HepG2 (cell line): ENCODE measurements around the gene ACYP2. TPM values are rescaled to one million over a fixed set of nuclear protein-coding genes. Genes with fewer than 3 reads are reported as not detected.

Experiments used
- ATAC-seq: fragments of 200-7000 bp; cut with Tn5 transposase; 3 replicates; pipeline ENCODE4 v1.9.1; 2020; ENCODE audit warnings: mild to moderate bottlenecking, moderate library complexity
- BruUV-seq: library from RNA; stranded (reverse); fragments of 400-500 nt; replicated peaks from 2 replicates; lab custom pipeline; 2021; lab: Mats Ljungman, UMichigan
- CTCF ChIA-PET: fragments of 300-600 bp; formaldehyde crosslinking; extraction: SDS; loops from one replicate; lab custom pipeline; 2021; ENCODE audit warnings: low total read pairs, inconsistent platforms, low intra/inter-chr PET ratio; lab: Yijun Ruan, JAX
- POLR2A ChIA-PET: fragments of 350-600 bp; sonication (Branson Sonifier 250); formaldehyde crosslinking; loops from one replicate; lab custom pipeline; 2020; ENCODE audit warnings: antibody characterized with exemption, inconsistent platforms; lab: Yijun Ruan, JAX
- DNase-seq: peaks from one replicate; pipeline ENCODE4 v3.0.0-alpha.2; 2015; ENCODE audit warnings: low spot score
- FAIRE-seq: peaks from 3 replicates; lab custom pipeline; 2011; peaks lifted over from hg19 to GRCh38; lab: Jason Lieb, UNC
- H2AFZ ChIP-seq: one replicate; pipeline ENCODE4 v1.6.1; 2011; ENCODE audit warnings: low read length, inconsistent platforms
- H3K27ac ChIP-seq: fragments of 300-600 bp; 3 replicates; pipeline ENCODE4 v1.8.0; 2011; ENCODE audit warnings: mixed run types, mild to moderate bottlenecking, mixed read lengths, low read length, inconsistent platforms; ENCODE audit not compliant: insufficient read depth; ENCODE audit errors: extremely low read length
- H3K27me3 ChIP-seq, 2 experiments: fragments of 200-600 bp in 1 of 2; 2 replicates in 1 of 2; 3 replicates in 1 of 2; pipeline versions ENCODE4 v1.6.0 to v1.8.0; 2011; ENCODE audit warnings: low read length in 2 of 2, mild to moderate bottlenecking in 2 of 2, moderate library complexity in 2 of 2, inconsistent platforms in 1 of 2; ENCODE audit not compliant: insufficient read depth in 2 of 2, control insufficient read depth in 1 of 2
- H3K36me3 ChIP-seq, 2 experiments: fragments of 200-600 bp in 1 of 2; replicated peaks in 1 of 2; 2 replicates in 1 of 2; 3 replicates in 1 of 2; pipeline versions ENCODE4 v1.5.1 to v1.8.0; 2011; ENCODE audit warnings: low read length in 2 of 2, inconsistent platforms in 1 of 2; ENCODE audit not compliant: insufficient read depth in 2 of 2, control insufficient read depth in 1 of 2
- H3K4me1 ChIP-seq: 2 replicates; pipeline ENCODE4 v1.5.1; 2012; ENCODE audit warnings: low read length, inconsistent platforms; ENCODE audit not compliant: insufficient read depth
- H3K4me2 ChIP-seq: 2 replicates; pipeline ENCODE4 v1.6.0; 2011; ENCODE audit warnings: low read depth, low read length, inconsistent platforms
- H3K4me3 ChIP-seq, 3 experiments: fragments of 200-600 bp in 1 of 3; sonication (generic), shearing (Covaris generic) in 1 of 3; replicated peaks in 1 of 3; 2 replicates each; pipeline ENCODE4 v1.5.1; 2011 to 2016; ENCODE audit warnings: low read length in 3 of 3, inconsistent platforms in 2 of 3, low read depth in 2 of 3, mild to moderate bottlenecking in 2 of 3, control low read depth in 1 of 3, mixed read lengths in 1 of 3; ENCODE audit not compliant: insufficient read depth in 1 of 3
- H3K79me2 ChIP-seq: one replicate; pipeline ENCODE4 v1.6.1; 2011; ENCODE audit warnings: low read length, inconsistent platforms; ENCODE audit not compliant: insufficient read depth
- H3K9ac ChIP-seq: 2 replicates; pipeline ENCODE4 v1.6.0; 2011; ENCODE audit warnings: mild to moderate bottlenecking, low read depth, low read length, inconsistent platforms; ENCODE audit not compliant: insufficient read depth
- H3K9me3 ChIP-seq: 2 replicates; pipeline ENCODE4 v1.5.1; 2012; ENCODE audit warnings: mild to moderate bottlenecking, low read length
- H4K20me1 ChIP-seq: 2 replicates; pipeline ENCODE4 v1.6.0; 2011; ENCODE audit warnings: inconsistent platforms, mild to moderate bottlenecking, low read length, moderate library complexity; ENCODE audit not compliant: insufficient read depth
- ATF1 ChIP-seq: IDR thresholded peaks from 2 replicates; pipeline ENCODE4 v1.6.1; 2016; ENCODE audit warnings: mild to moderate bottlenecking, control low read depth
- BRF2 ChIP-seq: sonication (generic); formaldehyde crosslinking; IDR thresholded peaks from 2 replicates; pipeline ENCODE4 v1.8.1; 2022; ENCODE audit warnings: mild to moderate bottlenecking, missing genetic modification reagents
- MIER3 ChIP-seq: IDR thresholded peaks from 2 replicates; pipeline ENCODE4 v1.6.1; 2016; ENCODE audit warnings: missing compliant biosample characterization, borderline replicate concordance
- MXD3 ChIP-seq: IDR thresholded peaks from 2 replicates; pipeline ENCODE4 v1.6.1; 2016; ENCODE audit warnings: mild to moderate bottlenecking, missing biosample characterization, missing genetic modification reagents
- PLSCR1 ChIP-seq: sonication (generic); formaldehyde crosslinking; IDR thresholded peaks from 2 replicates; pipeline ENCODE4 v1.5.0; 2020; ENCODE audit warnings: missing genetic modification reagents, mild to moderate bottlenecking, borderline replicate concordance
- POLR2A ChIP-seq, 2 experiments: IDR thresholded peaks; 2 replicates each; pipeline ENCODE4 v1.6.1; 2011; ENCODE audit warnings: low read depth in 2 of 2, low read length in 2 of 2, mild to moderate bottlenecking in 1 of 2, moderate library complexity in 1 of 2; ENCODE audit not compliant: insufficient read depth in 1 of 2
- PRDM15 ChIP-seq: sonication (generic); formaldehyde crosslinking; IDR thresholded peaks from 2 replicates; pipeline ENCODE4 v1.4.0; 2020; ENCODE audit warnings: missing genetic modification reagents
- RARA ChIP-seq: IDR thresholded peaks from 2 replicates; pipeline ENCODE4 v1.6.1; 2016; ENCODE audit warnings: missing genetic modification reagents, missing compliant biosample characterization
- ZFP37 ChIP-seq: sonication (generic); formaldehyde crosslinking; IDR thresholded peaks from 2 replicates; pipeline ENCODE4 v1.4.0; 2020; ENCODE audit warnings: missing genetic modification reagents, borderline replicate concordance
- ZNF17 ChIP-seq: sonication (generic); formaldehyde crosslinking; IDR thresholded peaks from 2 replicates; pipeline ENCODE4 v1.5.0; 2020; ENCODE audit warnings: mild to moderate bottlenecking, missing genetic modification reagents
- ZNF367 ChIP-seq: sonication (generic); formaldehyde crosslinking; IDR thresholded peaks from 2 replicates; pipeline ENCODE4 v1.4.0; 2020; ENCODE audit warnings: missing genetic modification reagents, borderline replicate concordance
- ZNF503 ChIP-seq: sonication (generic); formaldehyde crosslinking; IDR thresholded peaks from 2 replicates; pipeline ENCODE4 v1.4.0; 2020; ENCODE audit warnings: missing genetic modification reagents
- ZNF772 ChIP-seq: sonication (generic); formaldehyde crosslinking; IDR thresholded peaks from 2 replicates; pipeline ENCODE4 v1.5.0; 2020; ENCODE audit warnings: mild to moderate bottlenecking, missing genetic modification reagents
- ZNF800 ChIP-seq: sonication (generic); formaldehyde crosslinking; IDR thresholded peaks from 2 replicates; pipeline ENCODE4 v1.4.0; 2020; ENCODE audit warnings: missing genetic modification reagents
- WGBS: methylation state at CpG from one replicate; pipeline ENCODE4 v1.1.6; 2017; ENCODE audit warnings: low lambda C conversion rate; 5-methylcytosine and 5-hydroxymethylcytosine counted together
- in situ Hi-C: cut with HindIII; loops from 2 replicates; pipeline ENCODE4 v1.10.0; 2017; ENCODE audit warnings: low pct_unique_long_range_greater_than_20kb; ENCODE audit not compliant: extremely low pct_ligation_motif_present
- intact Hi-C: fragments of 100-400 bp; cut with micrococcal nuclease; formaldehyde crosslinking; loops from one replicate; pipeline ENCODE4 v1.10.0; 2022; ENCODE audit not compliant: unreplicated experiment
- polyA plus RNA-seq, 8 experiments: library from polyadenylated mRNA; depleted of rRNA in 3 of 8; stranded (reverse) in 7 of 8; unstranded in 1 of 8; fragments of >200 nt; fragmentation: Illumina TruSeq in 4 of 8; extraction: Trizol in 4 of 8; gene quantifications; 2 replicates each; pipeline versions ENCODE4 v1.2.1 to v1.2.3, GENCODE V29; 2011 to 2016; ENCODE audit warnings: low read depth in 4 of 8, missing spikeins in 1 of 8, mixed read lengths in 1 of 8; ENCODE audit not compliant: insufficient read depth in 1 of 8
- total RNA-seq, 5 experiments: library from RNA; depleted of rRNA; stranded (reverse); fragments of >200 nt; fragmentation: Illumina TruSeq; extraction: Trizol; gene quantifications; 2 replicates each; pipeline ENCODE4 v1.2.3, GENCODE V29; 2016; ENCODE audit warnings: low read depth in 1 of 5

ACYP2 gene
- total and polyA plus RNA-seq, 2 of the 13 experiments (the other 11 are each of a cell fraction or from before 2014, with no cell fraction given) = 12.3 to 12.7 TPM

GRCh38 chr2:54287532-54287931 is 172.1 kb downstream of the ACYP2 start (continued):
- TF ChIP-seq BRF2 (CRISPR knock-in tag) (no peak), PRDM15 (CRISPR knock-in tag) (no peak), ZNF772 (no peak), ZNF17 (CRISPR knock-in tag) (no peak), PLSCR1 (CRISPR knock-in tag) (no peak)

GRCh38 chr2:54289917-54290316 is 174.5 kb downstream of the ACYP2 start:
- Histone ChIP-seq H2AFZ (no peak overlapping the region), H4K20me1 (no peaks in the 10 kb centered on the region), H3K79me2 (no peaks in the 10 kb centered on the region), H3K27me3 (no peaks in the 10 kb centered on the region), H3K9ac (no peak overlapping the region), H3K4me3 (no peak overlapping the region), H3K9me3 (no peaks in the 10 kb centered on the region), H3K36me3 (no peaks in the 10 kb centered on the region), H3K4me2 (no peak overlapping the region), H3K4me1 (peaks cover 8% of the 10 kb centered on the region), H3K27ac (no peak overlapping the region)
- in situ Hi-C loops = no loop called here
- BruUV-seq = no TSS peak
- CTCF ChIA-PET = no interaction called here
- intact Hi-C loops = no loop called here
- WGBS = 95% methylated on average over 23 of the region's 23 CpGs
- DNase-seq = no peak
- FAIRE-seq = no peak
- ATAC-seq = no peak
- POLR2A ChIA-PET = no interaction called here
- TF ChIP-seq MIER3 (CRISPR knock-in tag) = no peak
- no peak for TF ChIP-seq ZNF800 (CRISPR knock-in tag)
- TF ChIP-seq ZNF503 (CRISPR knock-in tag) = no peak
- no peak for TF ChIP-seq RARA (CRISPR knock-in tag)
- no peak for TF ChIP-seq ATF1 (CRISPR knock-in tag)
- no peak for TF ChIP-seq ZNF367 (CRISPR knock-in tag)
- TF ChIP-seq ZFP37 (CRISPR knock-in tag) = no peak
- TF ChIP-seq MXD3 = no peak
- no peak for TF ChIP-seq POLR2A (IDR thresholded peaks at IDR 0.05; ENCODE audit: insufficient read depth in 1 of 2, low read depth in 2 of 2, low read length in 2 of 2)
